ENCODE data around the gene UBE2G2.

- TF ChIP-seq, protein P1, sequence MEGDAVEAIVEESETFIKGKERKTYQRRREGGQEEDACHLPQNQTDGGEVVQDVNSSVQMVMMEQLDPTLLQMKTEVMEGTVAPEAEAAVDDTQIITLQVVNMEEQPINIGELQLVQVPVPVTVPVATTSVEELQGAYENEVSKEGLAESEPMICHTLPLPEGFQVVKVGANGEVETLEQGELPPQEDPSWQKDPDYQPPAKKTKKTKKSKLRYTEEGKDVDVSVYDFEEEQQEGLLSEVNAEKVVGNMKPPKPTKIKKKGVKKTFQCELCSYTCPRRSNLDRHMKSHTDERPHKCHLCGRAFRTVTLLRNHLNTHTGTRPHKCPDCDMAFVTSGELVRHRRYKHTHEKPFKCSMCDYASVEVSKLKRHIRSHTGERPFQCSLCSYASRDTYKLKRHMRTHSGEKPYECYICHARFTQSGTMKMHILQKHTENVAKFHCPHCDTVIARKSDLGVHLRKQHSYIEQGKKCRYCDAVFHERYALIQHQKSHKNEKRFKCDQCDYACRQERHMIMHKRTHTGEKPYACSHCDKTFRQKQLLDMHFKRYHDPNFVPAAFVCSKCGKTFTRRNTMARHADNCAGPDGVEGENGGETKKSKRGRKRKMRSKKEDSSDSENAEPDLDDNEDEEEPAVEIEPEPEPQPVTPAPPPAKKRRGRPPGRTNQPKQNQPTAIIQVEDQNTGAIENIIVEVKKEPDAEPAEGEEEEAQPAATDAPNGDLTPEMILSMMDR (IDR thresholded peaks at IDR 0.05; ENCODE audit: poor library complexity) = no peak
- TF ChIP-seq EZH2 (IDR thresholded peaks at IDR 0.05; ENCODE audit: borderline replicate concordance) (no peak), EZH2phosphoT487 (IDR thresholded peaks at IDR 0.05; ENCODE audit: low read depth, severe bottlenecking, unreplicated experiment) (no peak)
Measured at GRCh38 chr21:44818640-44819011, 17.0 kb upstream of the UBE2G2 start.
